Activated T-helper 2 cell treated with anti-CD3 and anti-CD28 coated beads, Interferon-gamma antibody, Interleukin-2, Interleukin-4, amounts not matched to agents 10 μg/mL and 5 μg/mL and 100 μg/mL, durations not matched to agents 14 hours and 24 hours and 36 hours (primary cell): ENCODE measurements around the gene SLC9A4. TPM values are rescaled to one million over a fixed set of nuclear protein-coding genes. Genes with fewer than 3 reads are reported as not detected.

Source experiments
- DNase-seq: peaks from one replicate; pipeline ENCODE4 v3.0.0; 2021; ENCODE audit warnings: low spot score
- H3K27ac Mint-ChIP-seq: one replicate; pipeline ENCODE4 v1.8.0; 2021; ENCODE audit warnings: mixed read lengths
- H3K27me3 Mint-ChIP-seq: one replicate; pipeline ENCODE4 v1.8.0; 2021; ENCODE audit warnings: low read depth, mixed read lengths
- H3K36me3 Mint-ChIP-seq: one replicate; pipeline ENCODE4 v1.8.0; 2021; ENCODE audit warnings: low read depth, mixed read lengths
- H3K4me1 Mint-ChIP-seq: one replicate; pipeline ENCODE4 v1.8.0; 2021; ENCODE audit warnings: low read depth, mixed read lengths
- H3K4me3 Mint-ChIP-seq: one replicate; pipeline ENCODE4 v1.8.0; 2021; ENCODE audit warnings: low read depth, mild to moderate bottlenecking, moderate library complexity, mixed read lengths
- H3K9me3 Mint-ChIP-seq: one replicate; pipeline ENCODE4 v1.8.0; 2021; ENCODE audit warnings: mixed read lengths
- intact Hi-C: fragments of 100-400 bp; cut with micrococcal nuclease; formaldehyde crosslinking; loops from one replicate; pipeline ENCODE4 v1.15.1; 2023
- total RNA-seq: library from RNA; stranded (reverse); gene quantifications from 2 replicates; pipeline ENCODE4 v1.2.3, GENCODE V29; 2022

The SLC9A4 gene
- 0.09 TPM in 2 replicates for total RNA-seq

DNA sequence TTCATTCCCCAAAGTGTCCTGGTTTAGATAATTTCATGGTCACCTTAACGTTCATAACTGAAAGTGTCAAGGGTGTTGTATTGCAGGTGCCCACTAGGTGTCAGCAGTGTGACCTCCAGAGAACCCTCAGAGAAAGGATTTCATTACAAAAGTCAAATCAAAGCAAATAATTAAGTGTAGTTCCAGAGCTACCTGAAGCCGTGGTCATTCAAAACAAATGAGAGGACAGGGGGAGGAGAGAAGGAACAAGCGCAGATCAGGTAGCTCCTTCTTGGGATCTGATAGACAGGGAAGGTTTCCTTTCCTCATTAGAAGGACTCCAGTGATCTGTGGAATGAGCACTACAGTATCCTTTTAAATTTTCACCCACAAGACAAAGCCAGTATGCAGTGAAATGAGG, at the start of gene SLC9A4:
TSS of gene SLC9A4 (plus strand) at position 207 of the 400 bp plus-strand sequence. CDS start 534 bp downstream, outside the sequence.
- no peak within 1 kb of the TSS for H3K27ac Mint-ChIP-seq
- no peaks in the 10 kb centered on the region for H3K4me1 Mint-ChIP-seq
- H3K27me3 Mint-ChIP-seq: peaks cover 50% of the 10 kb centered on the region
- H3K36me3 Mint-ChIP-seq: no peaks in the 10 kb centered on the region
- peak; percentile 13 for DNase-seq
- intact Hi-C loops: loop anchor here (1.0 to 5.0 kb wide), 3 partner anchors 119 to 229 kb away; no protein-coding TSS in a partner anchor
- H3K4me3 Mint-ChIP-seq: no peak within 1 kb of the TSS
- peaks cover 12% of the 10 kb centered on the region for H3K9me3 Mint-ChIP-seq

DNA sequence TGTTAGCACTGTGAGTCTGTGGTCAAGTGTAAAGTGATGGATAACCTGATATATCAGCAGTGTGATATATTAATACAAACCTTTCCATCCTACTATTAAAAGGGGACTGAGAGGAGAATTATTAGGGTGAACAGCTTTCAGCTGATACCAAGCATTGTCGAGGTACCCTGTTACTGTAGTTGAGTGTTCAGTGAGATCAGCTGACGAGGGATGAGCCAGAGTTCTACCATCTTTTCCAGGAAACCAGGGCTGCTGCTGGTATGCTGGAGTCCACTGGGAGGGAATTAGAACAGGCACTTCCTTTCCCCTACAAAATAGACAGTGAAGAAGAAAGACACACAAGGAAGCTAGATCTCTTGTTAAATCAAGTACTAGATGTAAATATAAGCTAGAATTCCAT, 49.7 kb upstream of the SLC9A4 start:
- Mint-ChIP-seq H3K4me3 (peak overlapping the region; percentile 61), H3K9me3 (peaks cover under 1% of the 10 kb centered on the region), H3K27me3 (peaks cover 3% of the 10 kb centered on the region), H3K4me1 (peaks cover 81% of the 10 kb centered on the region), H3K36me3 (peaks cover 66% of the 10 kb centered on the region), H3K27ac (peak overlapping the region; percentile 51)
- intact Hi-C loops: no loop called here
- no peak for DNase-seq

GRCh38 chr2:102424754-102425153, 48.3 kb upstream of the SLC9A4 start:
- Mint-ChIP-seq H3K27ac (no peak overlapping the region), H3K4me3 (no peak overlapping the region), H3K27me3 (peaks cover 3% of the 10 kb centered on the region), H3K4me1 (peaks cover 82% of the 10 kb centered on the region), H3K36me3 (peaks cover 75% of the 10 kb centered on the region), H3K9me3 (peaks cover 12% of the 10 kb centered on the region)
- no peak for DNase-seq
- intact Hi-C loops: no loop called here

- no peak overlapping the region for H3K4me3 Mint-ChIP-seq
- peaks cover 80% of the 10 kb centered on the region for H3K4me1 Mint-ChIP-seq
- no peak overlapping the region for H3K27ac Mint-ChIP-seq
- H3K36me3 Mint-ChIP-seq: peaks cover 81% of the 10 kb centered on the region
- DNase-seq: no peak
- peaks cover 19% of the 10 kb centered on the region for H3K9me3 Mint-ChIP-seq
- intact Hi-C loops: no loop called here
- H3K27me3 Mint-ChIP-seq: peaks cover 3% of the 10 kb centered on the region
Observed at GRCh38 chr2:102425441-102426132, 47.4 kb upstream of the SLC9A4 start.

GRCh38 chr2:102427249-102427648, 45.8 kb upstream of the SLC9A4 start:
- Mint-ChIP-seq H3K4me1 (peaks cover 71% of the 10 kb centered on the region), H3K36me3 (peaks cover 80% of the 10 kb centered on the region)

GRCh38 chr2:102428573-102428972, 44.5 kb upstream of the SLC9A4 start:
- Mint-ChIP-seq H3K36me3 (peaks cover 74% of the 10 kb centered on the region), H3K27ac (no peak overlapping the region), H3K4me1 (peaks cover 63% of the 10 kb centered on the region), H3K27me3 (no peaks in the 10 kb centered on the region), H3K9me3 (peaks cover 27% of the 10 kb centered on the region), H3K4me3 (no peak overlapping the region)
- intact Hi-C loops: no loop called here
- DNase-seq: no peak

More at GRCh38 chr2:102427249-102427648, 45.8 kb upstream of the SLC9A4 start:
- DNase-seq: no peak
- intact Hi-C loops: no loop called here
- no peak overlapping the region for H3K27ac Mint-ChIP-seq
- no peak overlapping the region for H3K4me3 Mint-ChIP-seq
- H3K9me3 Mint-ChIP-seq: peaks cover 27% of the 10 kb centered on the region
- H3K27me3 Mint-ChIP-seq: no peaks in the 10 kb centered on the region

DNA sequence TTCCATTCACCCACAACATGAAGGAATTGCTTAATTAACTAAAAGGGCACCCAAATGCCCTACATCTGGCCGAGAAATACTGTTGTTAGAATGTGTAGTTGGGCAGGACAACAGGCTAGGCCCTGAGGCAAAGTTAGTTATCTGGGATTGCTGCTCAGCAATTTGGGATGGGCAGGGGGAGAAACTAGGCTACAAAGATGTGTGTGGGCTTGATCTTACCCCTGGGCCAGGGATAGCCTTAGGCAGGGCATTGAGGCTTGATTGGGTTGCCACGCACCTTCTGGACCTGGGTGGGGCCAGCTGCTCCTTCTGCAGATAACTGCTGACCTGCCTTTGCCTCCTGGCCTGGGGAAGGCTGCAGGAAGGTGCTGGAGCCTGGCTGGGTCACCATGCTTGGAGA, 40.6 kb upstream of the SLC9A4 start:
- intact Hi-C loops: loop anchor here (10.0 kb wide), 1 partner anchor 718 kb away; no protein-coding TSS in a partner anchor
- Mint-ChIP-seq H3K36me3 (peaks cover 67% of the 10 kb centered on the region), H3K27me3 (no peaks in the 10 kb centered on the region), H3K4me3 (no peak overlapping the region), H3K9me3 (peaks cover 27% of the 10 kb centered on the region), H3K4me1 (peaks cover 61% of the 10 kb centered on the region), H3K27ac (no peak overlapping the region)
- no peak for DNase-seq

DNA sequence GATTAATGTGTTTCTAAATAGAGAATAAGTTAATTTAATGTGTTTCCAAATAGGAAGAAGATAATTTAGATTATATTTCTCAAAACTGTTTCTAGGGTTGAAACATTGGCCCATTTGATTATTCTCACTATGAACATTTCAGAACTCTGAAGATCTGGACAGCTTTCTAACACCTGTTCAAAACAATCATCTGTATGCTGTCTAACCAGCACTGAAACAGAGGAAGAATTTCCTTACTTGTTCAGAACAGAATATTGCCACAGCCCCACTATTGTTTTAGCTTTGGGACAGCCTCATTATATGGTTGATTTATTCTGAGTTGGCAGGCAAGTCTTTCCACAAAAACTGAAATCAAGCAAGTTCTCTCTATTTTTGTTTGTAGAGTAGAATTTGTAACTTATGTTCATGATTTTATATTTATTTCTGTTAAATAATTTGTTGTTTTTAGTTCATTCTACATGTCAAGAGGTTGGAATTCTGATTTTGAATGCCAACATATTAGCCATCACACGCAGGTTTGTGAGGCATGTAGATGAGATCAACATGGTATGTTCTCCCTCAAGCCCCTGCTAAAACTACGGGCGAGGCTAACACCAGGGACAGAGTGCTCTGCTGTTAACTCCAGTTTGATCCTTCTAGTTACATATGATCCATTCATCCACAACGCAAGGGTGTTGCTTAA, 38.9 kb upstream of the SLC9A4 start:
- H3K9me3 Mint-ChIP-seq: peaks cover 21% of the 10 kb centered on the region
- H3K4me1 Mint-ChIP-seq: peaks cover 51% of the 10 kb centered on the region
- H3K27me3 Mint-ChIP-seq: no peaks in the 10 kb centered on the region
- no peak overlapping the region for H3K4me3 Mint-ChIP-seq
- no peak overlapping the region for H3K27ac Mint-ChIP-seq
- H3K36me3 Mint-ChIP-seq: peaks cover 50% of the 10 kb centered on the region
- intact Hi-C loops: loop anchor here (10.0 kb wide), 1 partner anchor 719 kb away; no protein-coding TSS in a partner anchor
- DNase-seq: no peak

DNA sequence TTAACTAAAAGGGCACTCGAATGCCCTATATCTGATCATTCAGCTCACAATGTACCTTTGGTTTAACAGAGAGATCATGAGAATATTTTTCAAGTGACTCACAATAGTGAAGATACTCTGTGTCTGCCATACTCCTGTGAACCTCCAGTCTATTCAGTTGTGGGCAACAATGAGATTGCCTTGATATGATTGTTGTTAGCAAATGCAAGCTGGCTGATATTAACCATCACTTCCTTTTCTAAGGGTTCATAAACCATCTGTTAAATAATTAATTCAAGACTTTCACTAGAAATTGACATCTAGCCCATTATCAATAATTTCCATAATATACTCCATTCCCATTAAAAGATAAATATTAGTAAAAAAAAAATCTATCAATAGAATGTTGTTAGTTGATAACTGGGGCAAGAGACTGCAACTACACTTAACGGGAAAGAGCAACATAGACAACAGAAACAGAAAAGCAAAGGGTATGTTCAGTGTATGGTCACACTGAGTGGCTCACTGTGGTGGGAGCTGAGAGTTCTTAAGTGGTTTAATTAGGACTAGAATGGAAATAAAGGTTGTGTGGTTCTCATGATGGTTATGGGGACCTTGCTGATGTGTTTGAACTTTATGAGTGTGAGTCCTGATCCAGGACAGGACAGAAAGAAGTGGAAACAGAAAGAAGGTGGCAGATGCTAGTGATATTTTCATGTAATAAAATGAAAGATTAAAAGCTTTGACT, 38.2 kb upstream of the SLC9A4 start:
- Mint-ChIP-seq H3K4me1 (peaks cover 44% of the 10 kb centered on the region), H3K4me3 (peak overlapping the region; percentile 0)

DNA sequence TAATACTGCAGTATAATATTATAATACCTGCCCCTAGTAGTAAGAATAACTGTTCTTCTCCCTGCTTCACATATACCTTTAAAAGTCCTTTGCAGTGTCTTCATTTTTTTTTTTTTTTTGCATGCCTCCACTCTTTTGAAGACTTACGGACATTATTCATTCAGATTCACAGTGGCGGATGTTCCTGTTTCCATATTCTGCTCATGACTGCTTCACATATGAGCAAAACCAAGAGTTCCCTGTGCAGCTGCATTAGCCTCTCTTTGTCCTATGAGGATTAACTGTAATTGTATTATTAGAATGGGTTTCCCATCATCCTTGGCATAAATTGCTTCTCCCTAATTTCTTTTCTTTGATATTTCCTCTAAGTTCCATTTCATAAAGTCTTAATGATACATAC, 37.3 kb upstream of the SLC9A4 start:
- Mint-ChIP-seq H3K4me1 (peaks cover 36% of the 10 kb centered on the region), H3K36me3 (peaks cover 35% of the 10 kb centered on the region), H3K9me3 (peaks cover 6% of the 10 kb centered on the region), H3K4me3 (no peak overlapping the region), H3K27me3 (no peaks in the 10 kb centered on the region), H3K27ac (peak overlapping the region; percentile 63)
- intact Hi-C loops: loop anchor here (1.0 to 10.0 kb wide), 6 partner anchors 17 to 721 kb away; partner anchors contain the start of gene IL18R1
- no peak for DNase-seq

More for the DNA sequence above, 38.2 kb upstream of the SLC9A4 start:
- intact Hi-C loops: loop anchor here (5.0 to 10.0 kb wide), 2 partner anchors 298 to 720 kb away; no protein-coding TSS in a partner anchor
- DNase-seq: no peak
- Mint-ChIP-seq H3K36me3 (peaks cover 43% of the 10 kb centered on the region), H3K9me3 (peaks cover 14% of the 10 kb centered on the region), H3K27ac (peak overlapping the region; percentile 60), H3K27me3 (no peaks in the 10 kb centered on the region)

GRCh38 chr2:102436323-102436722, 36.7 kb upstream of the SLC9A4 start:
- no peak for DNase-seq
- Mint-ChIP-seq H3K9me3 (peaks cover 2% of the 10 kb centered on the region), H3K4me3 (peak overlapping the region; percentile 9), H3K36me3 (peaks cover 30% of the 10 kb centered on the region), H3K27ac (peak overlapping the region; percentile 63), H3K27me3 (no peaks in the 10 kb centered on the region), H3K4me1 (peaks cover 32% of the 10 kb centered on the region)
- intact Hi-C loops: loop anchor here (1.0 to 10.0 kb wide), 6 partner anchors 18 to 722 kb away; partner anchors contain the start of gene IL18R1

DNA sequence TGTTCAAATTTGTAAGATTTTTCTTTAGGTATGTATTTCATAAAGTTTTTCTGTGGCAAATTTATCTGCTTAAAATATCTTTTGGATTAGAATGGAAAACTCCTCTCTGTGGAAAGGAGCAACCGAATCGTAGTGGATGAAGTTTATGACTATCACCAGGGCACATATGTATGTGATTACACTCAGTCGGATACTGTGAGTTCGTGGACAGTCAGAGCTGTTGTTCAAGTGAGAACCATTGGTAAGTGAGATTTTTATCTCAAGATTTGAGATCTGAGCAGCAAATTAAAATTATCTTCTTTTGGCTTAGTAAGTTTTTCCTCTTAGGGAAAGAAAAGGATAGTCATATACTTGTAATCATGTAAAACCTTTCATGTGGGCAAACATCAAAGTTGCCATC, 35.9 kb upstream of the SLC9A4 start:
- Mint-ChIP-seq H3K27me3 (no peaks in the 10 kb centered on the region), H3K4me3 (peak overlapping the region; percentile 46)

More for the DNA sequence above, 35.9 kb upstream of the SLC9A4 start:
- DNase-seq: no peak
- intact Hi-C loops: loop anchor here (1.0 to 10.0 kb wide), 9 partner anchors 70 to 722 kb away; partner anchors contain the start of gene IL18R1
- Mint-ChIP-seq H3K4me1 (peaks cover 30% of the 10 kb centered on the region), H3K27ac (peak overlapping the region; percentile 94), H3K36me3 (peaks cover 25% of the 10 kb centered on the region), H3K9me3 (no peaks in the 10 kb centered on the region)
